K562 (cell line): ENCODE measurements around the gene BEST1. TPM values are rescaled to one million over a fixed set of nuclear protein-coding genes. Genes with fewer than 3 reads are reported as not detected.

ENCODE experiments used
- CUX1 ChIP-seq: fragments of 200-800 bp; sonication (Bioruptor generic); IDR thresholded peaks from 2 replicates; pipeline ENCODE4 v1.6.1; 2016; ENCODE audit warnings: missing genetic modification characterization, missing compliant biosample characterization
- ELK3 ChIP-seq: fragments of 450-650 bp; formaldehyde crosslinking; IDR thresholded peaks from 2 replicates; pipeline ENCODE4 v1.4.0; 2020; ENCODE audit warnings: mild to moderate bottlenecking
- GTF2A2 ChIP-seq: IDR thresholded peaks from 2 replicates; pipeline ENCODE4 v1.6.1; 2016; ENCODE audit warnings: mild to moderate bottlenecking, missing genetic modification characterization, missing compliant biosample characterization
- HCFC1 ChIP-seq: IDR thresholded peaks from 2 replicates; pipeline ENCODE4 v1.6.1; 2012; ENCODE audit warnings: low read depth, low read length, improper control_type of control experiment
- KAT2B ChIP-seq: IDR thresholded peaks from one replicate; pipeline ENCODE4 v1.6.1; 2012; ENCODE audit warnings: low read depth, mild to moderate bottlenecking, control low read depth, inconsistent platforms, low read length, moderate library complexity
- KHSRP ChIP-seq: fragments of 450-650 bp; IDR thresholded peaks from 2 replicates; pipeline ENCODE4 v1.6.1; 2017
- MEIS2 ChIP-seq: fragments of 450-650 bp; IDR thresholded peaks from 2 replicates; pipeline ENCODE4 v1.6.1; 2014; ENCODE audit warnings: mild to moderate bottlenecking; ENCODE audit not compliant: partially characterized antibody
- RBFOX2 ChIP-seq: fragments of 200-400 bp; formaldehyde crosslinking; IDR thresholded peaks from 2 replicates; pipeline ENCODE4 v1.6.1; 2017; ENCODE audit warnings: low read depth, mild to moderate bottlenecking, low read length, moderate library complexity
- REST ChIP-seq, 2 experiments: fragments of 450-650 bp; formaldehyde crosslinking in 1 of 2; IDR thresholded peaks; 2 replicates each; pipeline versions ENCODE4 v1.4.0 to v1.6.1; 2014 to 2020; ENCODE audit warnings: mild to moderate bottlenecking in 2 of 2, borderline replicate concordance in 1 of 2, low read depth in 1 of 2
- RUNX1 ChIP-seq: sonication (generic); IDR thresholded peaks from 2 replicates; pipeline ENCODE4 v1.6.1; 2016; ENCODE audit warnings: antibody characterized with exemption, low read depth
- SMARCC2 ChIP-seq: fragments of 450-650 bp; IDR thresholded peaks from 2 replicates; pipeline ENCODE4 v1.6.1; 2017; ENCODE audit warnings: antibody characterized with exemption, moderate library complexity, mild to moderate bottlenecking, low read depth
- THRAP3 ChIP-seq: fragments of 450-650 bp; IDR thresholded peaks from 2 replicates; pipeline ENCODE4 v1.6.1; 2016; ENCODE audit warnings: mild to moderate bottlenecking, inconsistent platforms, borderline replicate concordance
- ZC3H11A ChIP-seq: IDR thresholded peaks from 2 replicates; pipeline ENCODE4 v1.6.1; 2012; ENCODE audit warnings: low read depth, low read length, improper control_type of control experiment
- polyA plus RNA-seq, 8 experiments: library from polyadenylated mRNA; depleted of rRNA in 4 of 8; stranded (reverse) in 5 of 8; unstranded in 3 of 8; fragments of >200 nt; fragmentation: Nextera tagmentation in 2 of 8; fragmentation: Illumina TruSeq in 1 of 8; extraction: Ambion mirVana in 2 of 8; extraction: Trizol in 1 of 8; gene quantifications; 2 replicates each; pipeline versions ENCODE4 v1.2.1 to v1.2.3, GENCODE V29; 2011 to 2014; ENCODE audit warnings: inconsistent platforms in 1 of 8, missing spikeins in 1 of 8
- total RNA-seq, 7 experiments: library from RNA; depleted of rRNA in 6 of 7; stranded (reverse); fragments of >200 nt in 6 of 7; fragmentation: Illumina TruSeq in 2 of 7; extraction: Trizol in 2 of 7; gene quantifications; 2 replicates each; pipeline versions ENCODE4 v1.2.1 to v1.2.3, GENCODE V29; 2011 to 2021; ENCODE audit warnings: low replicate concordance in 1 of 7

BEST1 gene
- total and polyA plus RNA-seq, 9 of the 15 experiments (the other 6 are each of a cell fraction or from before 2014, with no cell fraction given): 0.07 to 1.3 (median 0.40) TPM

GRCh38 chr11:61963282-61964057, 13.3 kb downstream of the BEST1 start (continued):
- peak; percentile 41; the same call in 1 of the 2 replicates for TF ChIP-seq RBFOX2
- TF ChIP-seq THRAP3: peak; percentile 86; the same call in 1 of the 2 replicates
- no peak for TF ChIP-seq MEIS2
- TF ChIP-seq KHSRP: no peak
- no peak for TF ChIP-seq ZC3H11A
- TF ChIP-seq CUX1 (CRISPR knock-in tag): no peak
- TF ChIP-seq RUNX1: peak; percentile 76; the same call in 1 of the 2 replicates
- TF ChIP-seq GTF2A2 (tag): no peak
- TF ChIP-seq KAT2B: no peak
- peak; percentile 6 for TF ChIP-seq HCFC1
- no peak for TF ChIP-seq SMARCC2
- peak; percentile 31 for TF ChIP-seq REST (IDR thresholded peaks at IDR 0.05; ENCODE audit: borderline replicate concordance)
- no peak for TF ChIP-seq REST (CRISPR knock-in tag; IDR thresholded peaks at IDR 0.05; ENCODE audit: low read depth)
- TF ChIP-seq ELK3 (CRISPR knock-in tag): no peak; the same call in 1 of the 2 replicates
